ENCODE results near the gene OLA1. TPM values are rescaled to one million over a fixed set of nuclear protein-coding genes. Genes with fewer than 3 reads are reported as not detected.

Gene OLA1
- total and polyA plus RNA-seq, 9 of the 15 experiments (the other 6 are each of a cell fraction or from before 2014, with no cell fraction given): 208 to 353 (median 225) TPM

- TF ChIP-seq DDX20 (tag; IDR thresholded peaks at IDR 0.05; ENCODE audit: low read depth): no peak
- TF ChIP-seq, protein P1, sequence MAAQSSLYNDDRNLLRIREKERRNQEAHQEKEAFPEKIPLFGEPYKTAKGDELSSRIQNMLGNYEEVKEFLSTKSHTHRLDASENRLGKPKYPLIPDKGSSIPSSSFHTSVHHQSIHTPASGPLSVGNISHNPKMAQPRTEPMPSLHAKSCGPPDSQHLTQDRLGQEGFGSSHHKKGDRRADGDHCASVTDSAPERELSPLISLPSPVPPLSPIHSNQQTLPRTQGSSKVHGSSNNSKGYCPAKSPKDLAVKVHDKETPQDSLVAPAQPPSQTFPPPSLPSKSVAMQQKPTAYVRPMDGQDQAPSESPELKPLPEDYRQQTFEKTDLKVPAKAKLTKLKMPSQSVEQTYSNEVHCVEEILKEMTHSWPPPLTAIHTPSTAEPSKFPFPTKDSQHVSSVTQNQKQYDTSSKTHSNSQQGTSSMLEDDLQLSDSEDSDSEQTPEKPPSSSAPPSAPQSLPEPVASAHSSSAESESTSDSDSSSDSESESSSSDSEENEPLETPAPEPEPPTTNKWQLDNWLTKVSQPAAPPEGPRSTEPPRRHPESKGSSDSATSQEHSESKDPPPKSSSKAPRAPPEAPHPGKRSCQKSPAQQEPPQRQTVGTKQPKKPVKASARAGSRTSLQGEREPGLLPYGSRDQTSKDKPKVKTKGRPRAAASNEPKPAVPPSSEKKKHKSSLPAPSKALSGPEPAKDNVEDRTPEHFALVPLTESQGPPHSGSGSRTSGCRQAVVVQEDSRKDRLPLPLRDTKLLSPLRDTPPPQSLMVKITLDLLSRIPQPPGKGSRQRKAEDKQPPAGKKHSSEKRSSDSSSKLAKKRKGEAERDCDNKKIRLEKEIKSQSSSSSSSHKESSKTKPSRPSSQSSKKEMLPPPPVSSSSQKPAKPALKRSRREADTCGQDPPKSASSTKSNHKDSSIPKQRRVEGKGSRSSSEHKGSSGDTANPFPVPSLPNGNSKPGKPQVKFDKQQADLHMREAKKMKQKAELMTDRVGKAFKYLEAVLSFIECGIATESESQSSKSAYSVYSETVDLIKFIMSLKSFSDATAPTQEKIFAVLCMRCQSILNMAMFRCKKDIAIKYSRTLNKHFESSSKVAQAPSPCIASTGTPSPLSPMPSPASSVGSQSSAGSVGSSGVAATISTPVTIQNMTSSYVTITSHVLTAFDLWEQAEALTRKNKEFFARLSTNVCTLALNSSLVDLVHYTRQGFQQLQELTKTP (IDR thresholded peaks at IDR 0.05; ENCODE audit: low read depth in 1 of 2, partially characterized antibody in 2 of 2): no peak
- no peak for TF ChIP-seq KAT2B (IDR thresholded peaks at IDR 0.05; ENCODE audit: low read depth, low read length)
- TF ChIP-seq NR4A1 (CRISPR knock-in tag; IDR thresholded peaks at IDR 0.05): no peak
- TF ChIP-seq NR4A1 (tag; IDR thresholded peaks at IDR 0.05): 0 out of 2 replicates have a peak, but pooled peaks have one; percentile 37
- no peak for TF ChIP-seq HIVEP1 (CRISPR knock-in tag; IDR thresholded peaks at IDR 0.05)
- TF ChIP-seq MYC (IDR thresholded peaks at IDR 0.05; ENCODE audit: low read depth, low read length): no peak
- peak; percentile 15 for TF ChIP-seq MYC (CRISPR knock-in tag; IDR thresholded peaks at IDR 0.05; ENCODE audit: borderline replicate concordance, low read depth)
- 0 out of 2 replicates have a peak, but pooled peaks have one; percentile 10 for TF ChIP-seq DMBX1 (CRISPR knock-in tag; IDR thresholded peaks at IDR 0.05; ENCODE audit: borderline replicate concordance)
- no peak for TF ChIP-seq ZNF3 (CRISPR knock-in tag; IDR thresholded peaks at IDR 0.05)
- TF ChIP-seq, protein P2, sequence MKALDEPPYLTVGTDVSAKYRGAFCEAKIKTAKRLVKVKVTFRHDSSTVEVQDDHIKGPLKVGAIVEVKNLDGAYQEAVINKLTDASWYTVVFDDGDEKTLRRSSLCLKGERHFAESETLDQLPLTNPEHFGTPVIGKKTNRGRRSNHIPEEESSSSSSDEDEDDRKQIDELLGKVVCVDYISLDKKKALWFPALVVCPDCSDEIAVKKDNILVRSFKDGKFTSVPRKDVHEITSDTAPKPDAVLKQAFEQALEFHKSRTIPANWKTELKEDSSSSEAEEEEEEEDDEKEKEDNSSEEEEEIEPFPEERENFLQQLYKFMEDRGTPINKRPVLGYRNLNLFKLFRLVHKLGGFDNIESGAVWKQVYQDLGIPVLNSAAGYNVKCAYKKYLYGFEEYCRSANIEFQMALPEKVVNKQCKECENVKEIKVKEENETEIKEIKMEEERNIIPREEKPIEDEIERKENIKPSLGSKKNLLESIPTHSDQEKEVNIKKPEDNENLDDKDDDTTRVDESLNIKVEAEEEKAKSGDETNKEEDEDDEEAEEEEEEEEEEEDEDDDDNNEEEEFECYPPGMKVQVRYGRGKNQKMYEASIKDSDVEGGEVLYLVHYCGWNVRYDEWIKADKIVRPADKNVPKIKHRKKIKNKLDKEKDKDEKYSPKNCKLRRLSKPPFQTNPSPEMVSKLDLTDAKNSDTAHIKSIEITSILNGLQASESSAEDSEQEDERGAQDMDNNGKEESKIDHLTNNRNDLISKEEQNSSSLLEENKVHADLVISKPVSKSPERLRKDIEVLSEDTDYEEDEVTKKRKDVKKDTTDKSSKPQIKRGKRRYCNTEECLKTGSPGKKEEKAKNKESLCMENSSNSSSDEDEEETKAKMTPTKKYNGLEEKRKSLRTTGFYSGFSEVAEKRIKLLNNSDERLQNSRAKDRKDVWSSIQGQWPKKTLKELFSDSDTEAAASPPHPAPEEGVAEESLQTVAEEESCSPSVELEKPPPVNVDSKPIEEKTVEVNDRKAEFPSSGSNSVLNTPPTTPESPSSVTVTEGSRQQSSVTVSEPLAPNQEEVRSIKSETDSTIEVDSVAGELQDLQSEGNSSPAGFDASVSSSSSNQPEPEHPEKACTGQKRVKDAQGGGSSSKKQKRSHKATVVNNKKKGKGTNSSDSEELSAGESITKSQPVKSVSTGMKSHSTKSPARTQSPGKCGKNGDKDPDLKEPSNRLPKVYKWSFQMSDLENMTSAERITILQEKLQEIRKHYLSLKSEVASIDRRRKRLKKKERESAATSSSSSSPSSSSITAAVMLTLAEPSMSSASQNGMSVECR (CRISPR knock-in tag; IDR thresholded peaks at IDR 0.05): 0 out of 2 replicates have a peak, but pooled peaks have one; percentile 3
- peak in 1 of 2 experiments; percentile 33; a peak in 1 of 4 replicates for TF ChIP-seq ARNT (IDR thresholded peaks at IDR 0.05)
- no peak for TF ChIP-seq CREM (IDR thresholded peaks at IDR 0.05; ENCODE audit: low read depth)
- TF ChIP-seq PURB (CRISPR knock-in tag; IDR thresholded peaks at IDR 0.05; ENCODE audit: low read depth): no peak
- peak; percentile 12; the same call in 1 of the 2 replicates for TF ChIP-seq ZNF766 (CRISPR knock-in tag; conservative IDR thresholded peaks at IDR 0.05)
- no peak for TF ChIP-seq RBM39 (optimal IDR thresholded peaks at IDR 0.05; ENCODE audit: low read depth, low read length)
- peak; percentile 59; the same call in 1 of the 2 replicates for TF ChIP-seq POLR2H (tag; IDR thresholded peaks at IDR 0.05; ENCODE audit: low read depth)
- TF ChIP-seq ZBTB1 (CRISPR knock-in tag; IDR thresholded peaks at IDR 0.05; ENCODE audit: borderline replicate concordance, low read depth): 0 out of 2 replicates have a peak, but pooled peaks have one; percentile 11
Measured at GRCh38 chr2:174248998-174249592, 763 bp upstream of the OLA1 start (continued).

All from K562 (cell line).